Left forelimb (tissue), 1 donor: ENCODE data around the gene PDE8A.

ENCODE experiments used
- DNase-seq: peaks from one replicate; pipeline ENCODE4 v3.0.0-alpha.2; 2018; ENCODE audit warnings: low spot score

PDE8A gene

GRCh38 chr15:84981711-84982300, at the start of gene PDE8A:
PDE8A (plus strand) TSS chr15:84981856; CDS start chr15:84982163, 307 bp downstream.
- DNase-seq, result peak; percentile 69

- DNase-seq, result no peak
Measured at GRCh38 chr15:84934942-84935729, 46.5 kb upstream of the PDE8A start.

- no peak for DNase-seq
Measured at GRCh38 chr15:84937144-84937543, 44.5 kb upstream of the PDE8A start.

- DNase-seq, result no peak
Measured at GRCh38 chr15:84938726-84939125, 42.9 kb upstream of the PDE8A start.

GRCh38 chr15:84940399-84940798, 41.3 kb upstream of the PDE8A start:
- DNase-seq, result no peak

GRCh38 chr15:84942456-84942855, 39.2 kb upstream of the PDE8A start:
- no peak for DNase-seq

- no peak for DNase-seq
Measured at GRCh38 chr15:84944311-84944710, 37.3 kb upstream of the PDE8A start.

GRCh38 chr15:84944861-84945260, 36.8 kb upstream of the PDE8A start:
- DNase-seq, result no peak

GRCh38 chr15:84946772-84947489, 34.7 kb upstream of the PDE8A start:
- DNase-seq, result no peak

- DNase-seq, result no peak
Measured at GRCh38 chr15:84947947-84948830, 33.5 kb upstream of the PDE8A start.

- DNase-seq, result no peak
Measured at GRCh38 chr15:84949043-84949442, 32.6 kb upstream of the PDE8A start.

- DNase-seq, result no peak
Measured at GRCh38 chr15:84949845-84950569, 31.6 kb upstream of the PDE8A start.

- DNase-seq, result no peak
Measured at GRCh38 chr15:84950570-84951111, 31.0 kb upstream of the PDE8A start.

- DNase-seq, result no peak
Measured at GRCh38 chr15:84951736-84952135, 29.9 kb upstream of the PDE8A start.

GRCh38 chr15:84953136-84953535, 28.5 kb upstream of the PDE8A start:
- no peak for DNase-seq

- DNase-seq, result no peak
Measured at GRCh38 chr15:84953726-84954125, 27.9 kb upstream of the PDE8A start.

GRCh38 chr15:84955089-84955848, 26.4 kb upstream of the PDE8A start:
- DNase-seq, result peak; percentile 71

GRCh38 chr15:84956199-84956598, 25.5 kb upstream of the PDE8A start:
- DNase-seq, result no peak

- DNase-seq, result peak; percentile 6
Measured at GRCh38 chr15:84960391-84961113, 21.1 kb upstream of the PDE8A start.

- DNase-seq, result no peak
Measured at GRCh38 chr15:84961114-84961452, 20.6 kb upstream of the PDE8A start.
